Sigmoid colon (tissue), 7 donors: ENCODE data around the gene RNF135. TPM values are rescaled to one million over a fixed set of nuclear protein-coding genes. Genes with fewer than 3 reads are reported as not detected.
"Not testable (repeated sequence)": the region's sequence is repeated elsewhere in the genome, so short reads cannot be mapped to it uniquely, and the experiment has no call there.

Source experiments
- DNase-seq: peaks from one replicate; pipeline ENCODE4 v3.0.0-alpha.2; 2019
- H3K27ac ChIP-seq, 4 donors: fragments of 200-600 bp; sonication (generic); one replicate each; pipeline ENCODE4 v1.5.1; 2016 to 2019; ENCODE audit warnings: mild to moderate bottlenecking in 1 of 4
- H3K27me3 ChIP-seq, 3 donors: fragments of 200-600 bp; sonication (generic); one replicate each; pipeline ENCODE4 v1.5.1; 2019; ENCODE audit warnings: mild to moderate bottlenecking in 1 of 3
- H3K36me3 ChIP-seq, 4 donors: fragments of 200-600 bp; sonication (generic); one replicate each; pipeline ENCODE4 v1.5.1; 2016 to 2019
- H3K4me1 ChIP-seq, 4 donors: fragments of 200-600 bp; sonication (generic); one replicate each; pipeline ENCODE4 v1.5.1; 2017 to 2019
- H3K4me3 ChIP-seq, 4 donors: fragments of 200-600 bp; sonication (generic); one replicate each; pipeline ENCODE4 v1.5.1; 2017 to 2019; ENCODE audit warnings: mild to moderate bottlenecking in 2 of 4, moderate library complexity in 1 of 4
- H3K9me3 ChIP-seq, 4 donors: fragments of 200-600 bp in 3 of 4; sonication (generic) in 3 of 4; one replicate each; pipeline versions ENCODE4 v1.5.1 to v1.6.1; 2013 to 2019
- CTCF ChIP-seq, 4 experiments: fragments of 450-650 bp in 3 of 4; fragments of 200-600 bp in 1 of 4; IDR thresholded peaks; one replicate each; pipeline ENCODE4 v1.5.1; 2016 to 2019; ENCODE audit warnings: antibody characterized with exemption in 4 of 4, mild to moderate bottlenecking in 3 of 4, moderate library complexity in 2 of 4
- EP300 ChIP-seq, 4 donors: sonication (generic); formaldehyde crosslinking; IDR thresholded peaks; one replicate each; pipeline ENCODE4 v1.6.1; 2017; ENCODE audit warnings: antibody characterized with exemption in 4 of 4
- POLR2A ChIP-seq, 2 donors: fragments of 450-650 bp; IDR thresholded peaks; one replicate each; pipeline ENCODE4 v1.6.1; 2016; ENCODE audit warnings: antibody characterized with exemption in 2 of 2, mild to moderate bottlenecking in 2 of 2, moderate library complexity in 2 of 2
- POLR2AphosphoS5 ChIP-seq, 4 donors: sonication (generic); formaldehyde crosslinking; IDR thresholded peaks; one replicate each; pipeline ENCODE4 v1.6.1; 2017; ENCODE audit warnings: antibody characterized with exemption in 4 of 4
- WGBS, 2 donors: extraction: QIAGEN DNeasy Blood & Tissue Kit; methylation state at CpG; one replicate each; pipeline ENCODE4 v1.1.7; 2013; 5-methylcytosine and 5-hydroxymethylcytosine counted together
- intact Hi-C: fragments of 100-400 bp; cut with DNase I; formaldehyde crosslinking; loops from one replicate; pipeline ENCODE4 v1.15.1; 2023
- polyA plus RNA-seq, 3 donors: library from polyadenylated mRNA; stranded (reverse); fragments of 200-250 nt; gene quantifications; one replicate each; pipeline ENCODE4 v1.2.3, GENCODE V29; 2013
- total RNA-seq, 4 donors: library from RNA; depleted of rRNA; stranded (reverse); fragments of >200 nt; gene quantifications; one replicate each; pipeline ENCODE4 v1.1.0, GENCODE V29; 2016
- donor health status: healthy with polysubstance abuse.
- donor health status: Bipolar disorder and iron deficiency.
- donor health status: healthy.

Gene RNF135
- total and polyA plus RNA-seq, 7 donors, result 13.0 to 28.2 (median 19.0) TPM

- H3K4me3 ChIP-seq, result no peak overlapping the region
- H3K9me3 ChIP-seq, result no peaks in the 10 kb centered on the region
- intact Hi-C loops, result no loop called here
- H3K27ac ChIP-seq, result no peak overlapping the region
- H3K27me3 ChIP-seq, result no peaks in the 10 kb centered on the region
- no peaks in the 10 kb centered on the region for H3K36me3 ChIP-seq
- 96 to 99% methylated on average over 2 of the region's 2 CpGs for WGBS, 2 donors
- no peaks in the 10 kb centered on the region for H3K4me1 ChIP-seq
- DNase-seq, result no peak
- no peak for TF ChIP-seq POLR2AphosphoS5 (IDR thresholded peaks at IDR 0.05)
- no peak for TF ChIP-seq POLR2A (IDR thresholded peaks at IDR 0.05)
- TF ChIP-seq EP300 (IDR thresholded peaks at IDR 0.05), result no peak
- no peak for TF ChIP-seq CTCF (IDR thresholded peaks at IDR 0.05)
Observed at GRCh38 chr17:31019004-31019403, 48.2 kb downstream of the RNF135 start.

GRCh38 chr17:31023171-31023570 is 52.3 kb downstream of the RNF135 start:
- DNase-seq, H3K27me3 ChIP-seq, H3K4me3 ChIP-seq, H3K4me1 ChIP-seq, H3K9me3 ChIP-seq, H3K27ac ChIP-seq, H3K36me3 ChIP-seq, intact Hi-C loops: not testable (repeated sequence)
- 8 to 43% methylated on average over 1 of the region's 2 CpGs for WGBS, 2 donors

- DNase-seq, result no peak
- intact Hi-C loops, result no loop called here
- Histone ChIP-seq H3K36me3 (peaks cover 0 to 30% (median 0%) of the 10 kb centered on the region in 4 donors), H3K27me3 (no peaks in the 10 kb centered on the region), H3K9me3 (no peaks in the 10 kb centered on the region), H3K4me1 (no peaks in the 10 kb centered on the region), H3K27ac (no peak overlapping the region), H3K4me3 (no peak overlapping the region)
- no peak for TF ChIP-seq EP300 (IDR thresholded peaks at IDR 0.05)
- no peak for TF ChIP-seq POLR2A (IDR thresholded peaks at IDR 0.05)
- TF ChIP-seq CTCF (IDR thresholded peaks at IDR 0.05), result no peak
- no peak for TF ChIP-seq POLR2AphosphoS5 (IDR thresholded peaks at IDR 0.05)
- WGBS, 2 donors, result 88 to 93% methylated on average over 8 of the region's 8 CpGs
Observed at GRCh38 chr17:31031841-31032240, 61.0 kb downstream of the RNF135 start.

GRCh38 chr17:31035611-31036010 is 64.8 kb downstream of the RNF135 start:
- H3K9me3 ChIP-seq, H3K27me3 ChIP-seq, H3K4me1 ChIP-seq, H3K4me3 ChIP-seq, intact Hi-C loops, DNase-seq, H3K27ac ChIP-seq: not testable (repeated sequence)
- 89 to 94% methylated on average over 5 of the region's 5 CpGs for WGBS, 2 donors
- H3K36me3 ChIP-seq, result peaks cover 0 to 25% (median 0%) of the 10 kb centered on the region in 4 donors

GRCh38 chr17:31040837-31041236 is 70.0 kb downstream of the RNF135 start:
- intact Hi-C loops, H3K36me3 ChIP-seq, H3K27me3 ChIP-seq, H3K9me3 ChIP-seq, H3K27ac ChIP-seq, H3K4me3 ChIP-seq, DNase-seq, H3K4me1 ChIP-seq: not testable (repeated sequence)
- WGBS, 2 donors, result 96 to 99% methylated on average over 7 of the region's 7 CpGs

GRCh38 chr17:31042378-31042777 is 71.5 kb downstream of the RNF135 start:
- H3K27ac ChIP-seq, DNase-seq, H3K4me1 ChIP-seq, H3K9me3 ChIP-seq, H3K36me3 ChIP-seq, H3K4me3 ChIP-seq, intact Hi-C loops, H3K27me3 ChIP-seq: not testable (repeated sequence)
- 90 to 91% methylated on average over 6 of the region's 6 CpGs for WGBS, 2 donors

- DNase-seq, H3K9me3 ChIP-seq, H3K27me3 ChIP-seq, H3K27ac ChIP-seq, H3K4me3 ChIP-seq, H3K4me1 ChIP-seq, intact Hi-C loops, H3K36me3 ChIP-seq: not testable (repeated sequence)
- WGBS, 2 donors, result 96 to 99% methylated on average over 7 of the region's 7 CpGs
Observed at GRCh38 chr17:31046856-31047425, 76.1 kb downstream of the RNF135 start.
